GM19463 (cell line): Measurements from ENCODE around the gene SLC28A3.
"Not testable (repeated sequence)": the region's sequence is repeated elsewhere in the genome, so short reads cannot be mapped to it uniquely, and the experiment has no call there.

Experiments
- ATAC-seq: cut with Tn5 transposase; IDR thresholded peaks from one replicate; pipeline ENCODE4 v1.9.1; 2021; ENCODE audit warnings: mild to moderate bottlenecking, moderate library complexity; ENCODE audit not compliant: unreplicated experiment

The SLC28A3 gene

GRCh38 chr9:84340535-84340934 is at the start of gene SLC28A3:
Gene SLC28A3 (minus strand): TSS chr9:84340758. CDS start chr9:84340633, 125 bp downstream.
- ATAC-seq, result no peak

DNA sequence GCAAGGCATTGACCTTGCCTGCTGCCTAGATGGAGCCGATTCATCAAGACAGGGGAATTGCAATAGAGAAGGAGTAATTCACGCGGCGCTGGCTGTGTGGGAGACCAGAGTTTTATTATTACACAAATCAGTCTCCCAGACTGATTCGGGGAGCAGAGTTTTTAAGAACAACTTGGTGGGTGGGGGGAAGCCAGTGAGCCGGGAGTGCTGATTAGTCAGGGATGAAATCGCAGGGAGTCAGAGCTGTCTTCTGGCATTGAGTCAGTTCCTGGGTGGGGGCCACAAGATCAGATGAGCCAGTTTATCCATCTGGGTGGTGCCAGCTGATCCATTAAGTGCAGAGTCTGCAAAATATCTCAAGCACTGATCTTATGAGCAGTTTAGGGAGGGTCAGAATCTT is 49.7 kb upstream of the SLC28A3 start:
- not testable (repeated sequence) for ATAC-seq

GRCh38 chr9:84387821-84388220 is 47.3 kb upstream of the SLC28A3 start:
- no peak for ATAC-seq

DNA sequence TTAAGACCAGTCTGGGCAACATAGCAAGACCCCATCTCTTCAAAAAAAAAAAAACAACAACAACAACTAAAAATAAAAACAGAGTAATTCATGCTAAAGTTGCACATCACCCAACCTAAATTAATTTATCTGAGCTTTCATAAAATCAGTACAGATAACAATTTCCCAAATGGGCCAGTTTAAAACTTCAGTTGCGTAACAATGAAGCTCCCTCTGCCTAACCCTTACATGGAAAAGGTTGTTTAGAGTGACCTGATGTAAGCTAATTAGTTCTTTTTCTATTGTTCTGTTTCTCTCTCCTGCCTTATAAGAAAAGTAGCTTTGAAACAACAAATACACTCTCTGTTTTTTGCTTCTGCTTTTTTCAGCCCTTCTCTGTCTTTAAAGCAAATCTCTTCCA is 46.2 kb upstream of the SLC28A3 start:
- no peak for ATAC-seq

DNA sequence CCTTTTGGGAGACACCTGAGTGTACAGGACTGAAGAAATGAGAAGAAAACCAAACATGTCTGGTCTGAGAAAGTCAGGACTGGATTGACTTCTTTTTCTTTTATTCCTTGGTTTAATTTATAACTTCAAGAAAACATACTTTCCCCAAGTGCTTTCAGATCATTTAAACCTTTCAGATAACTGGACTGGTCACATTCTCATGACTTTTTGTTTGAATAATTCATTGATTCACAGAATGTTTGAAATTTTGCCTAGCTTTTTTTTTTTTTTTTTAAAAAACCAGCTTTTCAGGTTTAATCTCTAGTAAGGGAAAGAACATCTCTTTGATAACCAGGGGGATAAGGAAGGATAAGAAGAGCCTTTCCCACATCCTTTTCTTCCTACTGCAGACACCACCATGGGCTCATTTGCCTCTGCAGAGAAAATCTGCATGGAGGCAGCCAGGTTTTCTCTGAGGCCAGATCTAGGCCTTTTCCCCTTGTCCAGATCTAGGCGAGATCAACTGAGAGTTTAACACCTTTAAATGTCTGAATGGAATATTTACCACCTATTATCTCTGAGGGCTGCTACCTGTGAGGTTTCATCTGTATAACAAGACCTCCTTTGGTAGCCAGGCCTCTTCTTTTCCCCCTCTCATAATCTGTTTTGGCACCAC is 45.0 kb upstream of the SLC28A3 start:
- no peak for ATAC-seq

GRCh38 chr9:84384617-84385016 is 44.1 kb upstream of the SLC28A3 start:
- ATAC-seq, result no peak

DNA sequence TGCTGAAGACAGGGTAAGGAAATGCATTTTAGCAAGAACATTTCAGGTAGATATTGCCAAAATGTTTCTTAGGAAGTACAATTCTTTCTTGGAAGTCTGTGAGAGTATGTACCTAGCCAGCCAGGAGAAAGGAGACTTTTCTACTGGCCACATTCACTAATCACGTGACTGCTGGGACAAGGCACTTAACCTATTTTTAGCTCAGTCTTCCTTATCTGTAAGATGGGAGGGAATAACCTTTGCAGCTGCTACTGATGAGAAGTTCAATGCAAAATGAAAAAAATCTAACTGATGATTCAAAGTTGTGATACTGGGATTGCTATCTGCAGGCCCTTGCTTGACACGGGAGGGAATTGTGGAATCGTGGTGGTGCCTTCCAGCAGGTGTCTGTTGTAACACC is 42.6 kb upstream of the SLC28A3 start:
- no peak for ATAC-seq

DNA sequence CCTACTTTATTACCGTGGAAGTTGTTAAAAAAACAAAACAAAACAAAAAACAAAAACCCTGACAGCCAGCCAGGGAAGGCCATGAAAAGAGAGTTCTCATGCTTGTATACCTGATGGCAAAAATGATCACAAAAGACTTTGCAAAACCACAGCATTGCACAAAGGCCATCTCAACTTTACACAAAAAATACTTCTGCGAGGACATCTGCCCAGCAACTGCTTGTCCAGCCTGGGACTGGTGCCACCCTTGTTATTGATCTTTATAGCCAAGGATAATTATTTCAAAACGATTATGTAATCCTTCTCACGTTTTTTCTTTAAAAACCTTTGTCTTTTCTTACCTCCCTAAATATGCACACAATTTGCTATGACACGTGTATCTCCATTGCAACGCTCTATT is 42.2 kb upstream of the SLC28A3 start:
- no peak for ATAC-seq

- ATAC-seq, result no peak
Observed at GRCh38 chr9:84381508-84381907, 41.0 kb upstream of the SLC28A3 start.

DNA sequence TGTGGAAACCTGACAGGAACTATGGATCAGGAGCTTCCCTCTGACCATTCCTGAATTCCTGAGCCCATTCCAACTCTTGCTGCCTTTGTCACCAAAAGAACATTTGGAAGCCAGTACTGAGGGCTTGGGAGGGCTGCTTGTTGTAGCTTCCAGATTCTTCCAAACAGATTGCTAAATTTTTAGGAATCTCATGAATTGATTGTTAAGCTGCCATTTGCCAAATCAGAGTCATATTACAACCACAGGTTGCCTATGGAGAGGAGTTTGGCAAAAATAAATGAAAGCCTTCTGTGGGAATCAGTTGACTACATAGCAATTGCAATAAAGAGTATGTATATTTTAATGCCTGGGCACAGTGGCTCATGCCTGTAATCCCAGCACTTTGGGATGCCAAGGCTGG is 39.2 kb upstream of the SLC28A3 start:
- no peak for ATAC-seq

- no peak for ATAC-seq
Observed at GRCh38 chr9:84375954-84376353, 35.4 kb upstream of the SLC28A3 start.

- ATAC-seq, result no peak
Observed at GRCh38 chr9:84374516-84374915, 34.0 kb upstream of the SLC28A3 start.

- no peak for ATAC-seq
Observed at GRCh38 chr9:84374013-84374412, 33.5 kb upstream of the SLC28A3 start.

DNA sequence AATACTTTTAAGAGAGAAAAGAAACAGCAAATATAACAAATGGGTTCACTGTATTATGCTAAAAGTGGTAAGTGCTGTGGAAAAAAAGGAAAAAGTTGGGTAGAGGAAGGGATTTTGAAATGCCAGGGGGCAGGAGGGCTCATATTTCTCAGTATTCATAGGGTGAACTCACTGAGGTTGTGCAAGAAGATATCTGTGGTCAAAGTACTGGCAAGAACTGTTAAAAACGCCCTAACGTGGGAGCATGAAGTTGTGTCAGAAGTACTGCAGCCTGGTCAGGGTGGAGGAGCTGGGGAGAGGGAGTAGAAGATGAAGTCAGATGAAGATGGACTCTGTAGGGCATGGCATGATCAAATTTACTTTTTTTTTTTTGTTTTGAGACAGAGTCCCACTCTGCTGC is 31.2 kb upstream of the SLC28A3 start:
- no peak for ATAC-seq

DNA sequence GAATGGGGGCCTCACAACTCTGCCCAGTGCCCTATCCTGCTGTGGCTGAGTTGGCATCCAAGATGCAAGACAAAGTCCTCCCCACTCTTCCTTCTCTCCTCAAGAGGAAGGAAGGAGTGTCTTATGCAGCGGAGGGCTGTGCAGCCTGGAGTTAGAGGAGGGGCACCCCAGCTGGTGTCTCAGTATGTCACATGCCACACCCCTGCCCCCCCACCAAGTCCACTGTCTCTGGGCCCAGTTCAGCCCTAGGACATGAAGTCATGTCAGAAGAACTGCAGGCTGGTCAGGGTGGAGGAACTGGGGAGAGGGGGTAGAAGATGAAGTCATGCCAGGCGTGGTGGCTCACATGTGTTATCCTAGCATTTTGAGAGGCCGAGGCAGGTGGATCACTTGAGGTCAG is 28.0 kb upstream of the SLC28A3 start:
- ATAC-seq, result no peak

DNA sequence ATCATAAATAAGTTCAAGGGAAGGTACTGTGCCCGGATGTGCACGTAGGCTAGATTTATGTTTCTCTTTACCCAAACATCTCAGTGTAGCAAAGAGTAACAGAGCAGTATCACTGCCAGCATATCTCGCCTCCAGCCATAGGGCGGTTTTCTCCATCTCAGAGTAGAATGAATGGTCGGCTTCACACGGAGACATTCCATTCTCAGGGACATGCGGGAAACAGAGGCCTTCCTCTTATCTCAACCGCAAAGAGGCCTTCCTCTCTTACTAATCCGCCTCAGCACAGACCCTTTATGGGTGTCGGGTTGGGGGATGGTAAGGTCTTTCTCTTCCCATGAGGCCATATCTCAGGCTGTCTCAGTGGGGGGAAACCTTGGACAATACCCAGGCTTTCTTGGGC is 27.2 kb upstream of the SLC28A3 start:
- ATAC-seq, result not testable (repeated sequence)

DNA sequence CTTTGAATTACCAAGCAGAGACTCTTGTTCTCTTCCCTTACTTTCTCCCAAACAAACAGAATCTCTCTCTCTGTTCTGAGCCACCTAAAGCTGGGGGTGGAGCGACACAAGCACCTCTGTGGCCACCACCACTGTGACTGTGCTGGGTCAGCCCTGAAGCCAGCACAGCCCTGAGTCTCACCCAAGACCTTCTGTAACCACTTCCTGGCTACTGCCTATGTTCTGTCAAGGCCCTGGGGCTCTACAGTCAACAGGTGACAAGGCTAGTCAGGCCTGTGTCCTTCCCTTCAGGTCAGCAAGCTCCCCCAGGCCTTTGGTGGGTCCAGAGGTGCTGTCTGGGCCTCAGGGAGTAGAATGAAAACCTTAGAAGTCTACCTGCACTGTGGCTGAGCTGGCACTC is 26.1 kb upstream of the SLC28A3 start:
- ATAC-seq, result no peak

DNA sequence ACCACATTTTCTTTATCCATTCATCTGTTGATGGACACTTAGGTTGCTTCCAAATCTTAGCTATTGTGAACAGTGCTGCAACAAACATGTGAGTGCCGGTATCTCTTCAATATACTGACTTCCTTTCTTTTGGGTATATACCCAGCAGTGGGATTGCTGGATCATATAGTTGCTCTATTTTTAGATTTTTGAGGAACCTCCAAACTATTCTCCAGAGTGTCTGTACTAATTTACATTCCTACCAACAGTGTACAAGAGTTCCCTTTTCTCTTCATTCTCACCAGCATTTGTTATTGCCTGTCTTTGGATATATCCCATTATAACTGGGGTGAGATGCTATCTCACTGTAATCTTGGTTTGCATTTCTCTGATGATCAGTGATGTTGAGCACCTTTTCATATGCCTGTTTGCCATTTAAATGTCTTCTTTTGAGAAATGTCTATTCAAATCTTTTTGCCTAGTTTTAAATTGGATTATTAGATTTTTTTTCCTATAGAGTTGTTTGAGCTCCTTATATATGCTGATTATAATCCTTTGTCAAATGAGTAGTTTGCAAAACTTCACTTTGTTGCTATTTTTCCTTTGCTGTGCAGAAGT is 24.4 kb upstream of the SLC28A3 start:
- not testable (repeated sequence) for ATAC-seq

DNA sequence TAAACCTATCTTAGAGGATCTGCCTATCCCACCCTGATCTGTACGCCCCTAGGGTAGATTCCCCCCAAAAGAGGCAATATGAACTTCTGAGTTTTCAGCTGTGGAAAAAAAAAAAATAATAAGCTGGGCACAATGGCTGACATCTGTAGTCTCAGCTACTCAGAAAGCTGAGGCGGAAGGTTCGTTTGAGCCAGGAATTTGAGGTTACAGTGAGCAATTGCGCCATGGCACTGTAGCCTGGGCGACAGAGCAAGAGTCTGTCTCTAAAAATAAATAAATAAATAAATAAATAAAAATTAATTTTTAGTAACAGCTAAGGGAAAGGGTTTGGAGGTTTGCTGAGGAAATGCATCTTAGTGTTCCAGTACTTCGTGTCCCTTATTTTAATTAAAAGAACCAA is 21.1 kb upstream of the SLC28A3 start:
- no peak for ATAC-seq

DNA sequence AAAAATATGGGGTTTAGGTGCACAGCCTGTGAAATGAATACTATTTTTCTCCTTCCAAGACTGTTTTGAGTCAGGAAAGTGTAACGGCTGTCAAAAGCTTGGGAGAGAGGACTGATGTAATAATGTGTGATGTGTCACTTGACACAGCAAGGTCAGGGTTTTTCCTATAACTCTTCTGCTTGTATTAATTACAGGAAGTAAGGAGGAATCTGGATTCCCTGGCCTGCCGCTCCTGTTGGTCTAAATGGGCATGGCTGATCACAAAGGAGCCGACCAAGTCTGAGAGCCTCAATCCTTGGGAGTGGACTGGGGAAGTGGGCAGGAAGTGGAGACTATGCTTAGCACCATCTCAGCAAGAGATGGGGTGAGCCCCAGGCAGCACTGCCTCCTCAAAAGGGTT is 16.7 kb upstream of the SLC28A3 start:
- ATAC-seq, result no peak

- no peak for ATAC-seq
Observed at GRCh38 chr9:84354035-84354434, 13.5 kb upstream of the SLC28A3 start.

DNA sequence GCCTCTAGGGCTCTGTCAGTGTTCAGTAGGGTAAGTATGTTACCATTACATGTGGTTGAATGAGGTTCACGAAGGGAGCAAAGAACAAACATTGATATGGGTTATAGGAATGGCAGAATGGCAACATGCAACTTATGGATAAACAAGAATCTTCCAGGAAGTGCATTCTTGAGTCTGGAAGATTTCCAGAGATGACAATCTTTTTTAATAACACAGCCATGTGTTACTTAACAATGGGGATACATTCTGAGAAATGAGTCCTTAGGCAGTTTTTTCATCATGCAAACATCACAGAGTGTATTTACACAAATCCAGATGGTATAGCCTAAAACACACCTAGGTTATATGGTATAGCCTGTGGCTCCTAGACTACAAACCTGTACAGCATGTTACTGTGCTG is 9.1 kb upstream of the SLC28A3 start:
- ATAC-seq, result no peak

GRCh38 chr9:84343111-84343521 is 2.6 kb upstream of the SLC28A3 start:
- no peak for ATAC-seq
